HG03575 (cell line): ENCODE measurements around the gene FAM184A.
"Not testable (repeated sequence)": the region's sequence is repeated elsewhere in the genome, so short reads cannot be mapped to it uniquely, and the experiment has no call there.

ENCODE experiments used
- ATAC-seq: cut with Tn5 transposase; IDR thresholded peaks from one replicate; pipeline ENCODE4 v1.9.1; 2021; ENCODE audit not compliant: unreplicated experiment, insufficient number of reproducible peaks, low FRiP score; ENCODE audit errors: extremely low read depth

Gene FAM184A

GRCh38 chr6:119078376-119079282 lies at the start of gene FAM184A:
TSS of gene FAM184A (minus strand) at chr6:119078664. CDS start at chr6:119078299, 365 bp downstream.
- no peak for ATAC-seq

DNA sequence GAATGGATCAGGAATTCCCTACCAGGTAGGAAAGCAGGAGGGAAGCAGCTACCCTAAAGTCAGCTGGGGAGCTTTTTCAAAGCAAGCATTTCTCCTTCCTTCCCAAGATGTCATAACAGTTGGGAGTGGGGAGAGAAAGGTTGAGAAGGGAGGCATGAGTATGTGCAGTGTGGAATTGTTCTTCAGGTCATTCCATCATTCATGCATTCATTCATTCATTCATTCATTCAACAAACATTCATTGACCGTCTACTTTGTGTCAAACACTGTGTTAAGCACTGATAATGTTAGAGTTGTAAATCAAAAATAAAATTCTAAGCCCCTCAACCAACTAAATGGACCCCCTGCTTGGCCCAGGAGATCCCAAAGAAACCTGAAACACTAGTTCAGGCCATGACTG lies 49.2 kb upstream of the FAM184A start:
- ATAC-seq: no peak

DNA sequence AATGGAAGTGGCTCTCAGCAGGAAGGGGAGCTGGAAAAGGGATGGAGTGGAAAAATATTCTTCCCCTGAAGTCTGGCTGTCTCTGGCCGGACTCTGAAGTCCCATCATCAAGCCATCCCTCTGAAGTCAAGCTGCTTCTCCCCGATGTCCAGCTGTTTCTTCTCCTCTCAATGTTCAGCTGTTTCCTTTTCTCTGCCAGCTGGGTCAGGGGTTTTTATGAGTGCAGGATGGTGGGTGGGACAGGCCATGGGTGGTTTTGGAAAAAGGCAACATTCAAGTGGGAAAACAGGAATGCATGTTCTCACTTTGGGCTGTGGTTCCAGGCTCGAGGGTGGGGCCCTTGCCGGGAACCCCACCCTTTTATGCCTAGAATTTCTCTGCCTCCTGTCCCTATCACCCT lies 48.4 kb upstream of the FAM184A start:
- no peak for ATAC-seq

GRCh38 chr6:119126140-119126539 lies 47.7 kb upstream of the FAM184A start:
- no peak for ATAC-seq

DNA sequence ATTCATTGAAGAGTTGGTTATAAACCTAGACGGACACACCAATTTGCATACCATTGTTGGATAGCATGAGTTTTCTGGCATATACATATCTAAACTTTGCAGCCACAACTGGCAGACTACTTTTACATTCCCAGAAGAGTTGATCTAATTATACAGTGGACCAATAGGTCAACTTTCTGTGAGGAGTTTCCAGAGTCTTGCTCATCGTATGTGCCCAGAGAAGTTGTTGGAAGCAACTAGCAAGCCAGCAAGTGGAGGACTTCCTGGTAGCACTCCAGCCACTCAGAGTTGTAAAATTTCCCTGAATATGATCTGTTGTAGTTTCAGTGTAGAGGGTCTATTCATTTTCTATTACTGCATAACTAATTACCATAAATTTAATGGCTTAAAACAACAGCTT lies 47.1 kb upstream of the FAM184A start:
- no peak for ATAC-seq

DNA sequence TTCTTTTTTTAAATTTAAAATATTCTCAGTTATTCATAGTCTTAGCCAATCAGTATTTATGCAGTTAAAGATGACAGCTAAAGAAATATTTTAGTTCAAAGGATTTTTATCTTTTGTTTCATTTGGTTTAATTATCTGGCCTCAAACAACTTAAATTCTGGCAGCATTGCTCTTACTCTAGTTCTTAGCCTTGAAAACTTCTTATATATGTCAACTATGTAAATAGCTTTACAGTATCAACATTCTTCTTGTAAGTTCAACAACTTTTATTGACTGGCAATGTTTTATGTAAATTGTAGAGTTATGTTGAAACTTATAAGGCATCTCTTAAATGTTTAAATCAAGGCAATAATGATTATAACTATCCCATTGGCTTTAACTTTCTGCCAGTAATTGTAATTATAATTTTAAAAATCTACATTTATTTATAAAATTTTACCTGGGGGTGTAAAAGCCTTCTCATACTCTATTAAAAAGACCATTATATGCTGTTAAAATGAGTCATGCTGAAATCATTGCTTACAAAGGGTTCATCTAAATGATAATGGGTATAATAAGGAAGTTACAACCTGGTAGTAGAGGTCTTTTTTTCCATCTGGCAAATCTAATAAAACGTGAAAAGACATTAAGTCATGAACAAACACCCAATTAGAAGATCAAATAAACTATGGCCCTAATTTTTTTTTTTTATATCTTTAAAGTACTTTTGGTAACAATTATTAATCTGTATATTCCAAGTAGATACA lies 45.8 kb upstream of the FAM184A start:
- no peak for ATAC-seq

- no peak for ATAC-seq
These were observed 43.9 kb upstream of the FAM184A start for GRCh38 chr6:119122336-119122735.

DNA sequence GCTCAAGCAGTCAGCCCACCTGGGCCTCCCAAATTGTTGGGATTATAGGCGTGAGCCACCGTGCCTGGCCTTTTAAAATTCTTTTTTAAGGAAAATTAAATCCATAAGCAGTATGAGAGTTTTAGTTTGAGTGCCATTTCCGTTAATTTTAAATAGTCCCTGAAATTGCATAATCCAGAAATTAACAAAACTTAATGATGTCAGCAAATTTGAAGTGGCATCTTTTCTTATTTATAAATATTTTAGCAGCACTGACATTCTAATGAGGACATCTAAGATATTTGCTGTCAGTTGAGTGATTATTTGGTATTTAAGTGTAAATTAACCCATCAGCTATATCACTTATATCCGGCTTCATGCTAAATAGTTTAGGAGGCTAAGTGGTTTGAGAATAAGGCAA lies 42.9 kb upstream of the FAM184A start:
- ATAC-seq: no peak

DNA sequence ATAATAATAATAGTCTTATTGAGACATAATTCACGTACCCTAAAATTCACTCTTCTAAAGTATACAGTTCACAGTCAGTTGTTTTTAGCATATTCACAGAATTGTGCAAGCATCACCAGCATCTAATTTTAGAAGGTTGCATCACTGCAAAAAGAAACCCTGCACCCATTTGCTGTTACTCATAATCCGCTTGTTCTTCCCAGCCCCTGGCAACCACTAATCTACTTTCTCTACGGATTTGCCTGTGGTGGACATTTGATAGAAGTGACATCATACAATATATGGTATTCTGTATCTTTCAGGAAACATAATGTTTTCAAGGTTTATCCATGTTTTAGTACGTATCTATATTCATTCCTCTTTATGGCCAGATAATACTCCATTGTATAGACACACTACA lies 41.5 kb upstream of the FAM184A start:
- ATAC-seq: no peak

- ATAC-seq: not testable (repeated sequence)
These were observed 40.6 kb upstream of the FAM184A start for GRCh38 chr6:119119062-119119461.

DNA sequence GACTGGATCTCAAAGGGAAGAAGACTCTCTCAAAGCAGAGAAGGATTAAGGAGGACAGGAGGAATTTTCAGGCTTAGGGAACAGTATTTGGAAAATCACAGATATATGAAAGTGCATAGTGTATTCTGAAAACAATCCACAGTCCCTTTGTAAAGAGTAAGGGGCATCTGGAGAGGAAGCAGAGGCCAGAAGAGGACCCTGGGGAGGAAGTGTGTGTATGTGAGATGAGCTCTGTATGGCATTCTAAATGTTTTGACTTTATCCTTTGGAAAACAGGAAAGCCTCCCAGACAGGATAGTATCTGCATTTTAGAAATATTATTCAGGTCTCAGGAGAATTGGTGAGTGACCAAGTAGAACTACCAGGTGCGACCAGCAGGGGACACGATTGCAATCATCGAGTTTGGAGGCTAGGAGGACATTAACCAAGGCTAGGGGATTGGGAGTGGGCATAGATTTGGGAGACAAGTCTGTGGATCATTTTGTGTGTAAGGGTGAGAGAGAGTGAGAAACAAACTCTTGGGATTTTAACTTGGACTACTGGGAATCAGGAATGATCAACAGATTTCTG lies 38.3 kb upstream of the FAM184A start:
- ATAC-seq: no peak

DNA sequence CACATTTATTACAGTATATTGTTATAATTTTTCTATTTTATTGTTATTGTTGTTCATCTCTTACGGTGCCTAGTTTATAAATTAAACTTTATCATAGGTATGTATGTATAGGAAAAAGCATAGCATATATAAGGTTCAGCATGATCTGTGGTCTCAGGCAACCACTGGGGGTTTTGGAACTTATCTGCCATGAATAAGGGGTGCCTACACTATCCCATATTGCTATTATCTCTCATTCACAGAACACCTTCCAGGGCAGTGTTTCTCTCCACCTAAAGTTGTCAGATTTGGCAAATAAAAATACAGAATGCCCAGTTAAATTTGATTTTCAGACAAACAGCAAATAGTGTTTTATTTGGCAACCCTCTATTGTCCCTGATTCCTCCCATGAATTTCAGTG lies 35.5 kb upstream of the FAM184A start:
- ATAC-seq: no peak

DNA sequence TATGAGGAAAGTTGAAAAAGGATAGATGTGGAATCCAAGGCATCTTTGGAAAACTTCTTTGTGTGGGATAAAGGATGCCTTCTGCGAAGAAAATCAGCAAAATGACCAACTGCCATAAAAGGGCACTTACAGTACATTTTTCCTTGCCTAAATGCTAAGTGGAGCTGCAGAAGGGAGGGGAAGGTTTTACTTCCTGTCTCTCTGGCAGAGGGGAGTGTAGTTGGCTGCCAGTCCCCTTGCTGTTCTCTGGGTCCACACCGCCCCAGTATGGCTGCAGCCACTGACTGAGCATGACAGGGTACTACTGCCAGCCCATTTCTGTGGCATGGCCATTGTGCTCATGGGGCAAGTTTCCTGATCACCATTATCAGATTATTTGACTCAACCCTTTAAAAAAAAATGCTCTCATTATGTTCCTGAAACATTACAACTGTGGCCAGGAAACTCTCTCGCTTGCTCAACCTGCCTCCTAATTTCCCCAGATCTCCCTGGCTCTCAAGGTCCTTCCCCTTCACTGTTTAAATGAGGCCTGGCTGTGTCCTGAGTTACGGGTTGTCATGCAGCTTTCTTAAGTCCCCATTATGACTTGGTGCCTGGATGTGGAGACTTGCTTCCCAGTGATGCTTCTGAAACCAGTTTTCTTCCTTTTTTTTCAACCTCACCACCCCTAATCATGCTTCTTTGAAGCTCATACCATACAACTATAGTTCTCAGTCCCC lies 34.5 kb upstream of the FAM184A start:
- ATAC-seq: no peak

DNA sequence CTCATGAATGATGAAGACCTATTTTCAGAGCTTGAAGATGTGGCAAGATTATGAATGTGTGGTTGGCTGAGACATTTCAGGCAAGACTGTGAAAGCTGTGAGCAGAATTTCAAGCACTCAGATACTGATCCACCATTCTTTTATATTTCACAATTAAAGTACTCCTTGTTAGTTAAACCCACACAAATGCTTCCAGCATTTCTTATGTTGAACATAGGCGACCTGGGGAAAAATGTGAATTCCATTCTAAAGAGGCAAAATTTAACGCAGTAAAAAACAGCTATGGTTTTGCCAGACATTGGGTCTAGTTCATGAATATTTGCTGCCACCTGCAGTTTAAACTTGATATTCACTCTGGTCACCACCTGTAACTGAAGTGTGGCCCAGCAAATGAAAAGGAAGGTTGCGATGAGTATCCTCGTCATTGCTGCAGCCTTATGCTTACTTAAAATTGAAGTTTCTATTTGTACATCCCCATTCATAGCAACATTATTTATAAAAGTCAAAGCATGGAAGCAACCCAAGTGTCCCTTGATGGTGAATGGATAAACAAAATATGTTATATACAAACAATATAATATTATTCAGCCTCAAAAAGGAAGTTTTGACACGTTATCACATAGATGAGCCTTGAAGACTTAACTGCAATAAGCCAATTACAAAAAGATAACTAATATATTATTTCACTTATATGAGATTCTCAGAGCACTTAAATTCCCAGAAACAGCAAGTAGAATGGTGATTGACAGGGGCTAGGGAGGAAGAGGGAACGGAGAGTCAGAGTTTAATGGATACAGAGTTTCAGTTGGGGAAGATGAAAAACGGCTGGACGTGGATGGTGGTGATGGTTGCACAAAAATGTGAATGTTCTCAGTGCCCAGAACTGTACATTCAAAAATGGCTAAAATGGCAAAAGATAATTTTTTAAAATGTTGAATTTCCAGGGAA lies 32.4 kb upstream of the FAM184A start:
- peak; percentile 53 for ATAC-seq

DNA sequence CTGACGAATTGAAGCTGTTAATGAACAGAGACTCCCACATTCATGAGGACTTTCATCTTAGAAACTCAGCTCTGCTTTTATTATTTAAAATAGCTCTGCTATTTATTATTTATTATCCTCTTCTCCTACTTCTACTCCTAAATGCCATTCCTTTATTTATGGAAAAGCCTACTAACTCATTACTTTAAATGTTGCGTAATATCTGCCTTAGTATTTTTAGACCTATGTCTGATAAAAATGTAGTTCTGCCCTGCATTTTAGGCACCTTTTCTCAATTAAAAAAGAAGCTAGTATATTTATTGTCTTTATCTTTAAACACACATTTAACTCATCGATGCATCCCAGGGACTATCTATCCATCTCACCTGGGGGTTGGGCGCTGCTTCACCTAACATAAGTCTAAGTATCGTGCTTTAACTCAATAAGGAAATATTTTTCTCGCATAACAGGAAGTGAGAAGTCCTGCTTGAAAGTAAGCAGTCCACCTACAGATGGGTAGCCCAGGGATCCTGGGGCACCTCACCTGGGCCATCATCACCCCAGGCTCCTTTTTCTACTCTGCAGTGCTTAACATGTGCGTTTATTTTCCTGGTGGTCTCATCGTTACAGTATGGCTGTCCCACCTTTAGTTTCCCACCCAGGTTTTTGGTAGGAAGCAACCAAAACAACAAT lies 31.3 kb upstream of the FAM184A start:
- no peak for ATAC-seq

DNA sequence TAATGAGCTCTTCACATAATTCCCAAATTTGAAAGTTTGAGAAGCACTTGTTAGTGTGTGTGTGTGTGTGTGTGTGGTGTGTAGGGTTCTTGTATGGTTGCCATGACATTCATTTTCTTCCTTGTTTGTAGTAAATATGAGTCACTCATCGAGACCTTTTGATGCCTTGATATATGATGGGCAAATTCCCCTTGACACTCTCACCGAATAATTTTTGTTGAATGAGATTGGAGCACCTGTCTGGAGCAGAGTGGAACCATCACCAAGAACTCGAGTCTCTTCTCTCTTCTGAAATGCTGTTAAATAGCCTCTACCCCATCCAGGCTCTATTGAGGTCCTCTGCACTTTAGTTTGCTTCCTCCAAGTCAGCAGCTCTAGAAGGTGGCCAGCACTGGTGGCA lies 29.6 kb upstream of the FAM184A start:
- no peak for ATAC-seq

- no peak for ATAC-seq
These were observed 26.8 kb upstream of the FAM184A start for GRCh38 chr6:119105282-119105681.

GRCh38 chr6:119102901-119103300 lies 24.4 kb upstream of the FAM184A start:
- ATAC-seq: no peak
